GM19351 (cell line): ENCODE results near the gene C10orf90.
"Not testable (repeated sequence)": the region's sequence is repeated elsewhere in the genome, so short reads cannot be mapped to it uniquely, and the experiment has no call there.

Experiments used
- ATAC-seq: cut with Tn5 transposase; IDR thresholded peaks from one replicate; pipeline ENCODE4 v1.9.1; 2021; ENCODE audit warnings: mild to moderate bottlenecking, moderate library complexity; ENCODE audit not compliant: unreplicated experiment

C10orf90 gene

GRCh38 chr10:126398383-126398743, 272.1 kb downstream of the C10orf90 start:
- ATAC-seq = no peak

GRCh38 chr10:126397640-126398382, 272.7 kb downstream of the C10orf90 start:
- no peak for ATAC-seq

DNA sequence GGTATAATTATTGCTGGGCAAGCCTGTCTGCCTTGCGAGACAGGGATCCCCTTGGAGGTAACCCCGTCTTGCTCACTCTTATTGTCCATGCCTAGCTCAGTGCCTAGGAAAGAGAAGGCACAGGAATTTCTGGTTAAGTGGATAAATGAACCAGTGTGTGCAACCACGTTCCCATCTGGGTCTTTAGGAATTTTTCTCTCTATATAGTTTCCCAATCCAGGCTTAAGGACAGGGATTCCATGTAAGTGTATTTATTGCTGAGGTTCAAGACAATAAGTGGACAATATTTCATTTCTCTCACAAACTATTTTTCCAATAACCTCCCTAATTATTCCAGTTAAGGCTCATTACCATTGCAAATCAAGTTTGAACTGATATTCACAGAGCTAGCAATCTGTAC, 273.3 kb downstream of the C10orf90 start:
- no peak for ATAC-seq

- no peak for ATAC-seq
These were observed 275.5 kb downstream of the C10orf90 start for GRCh38 chr10:126394948-126395347.

- no peak for ATAC-seq
These were observed 277.4 kb downstream of the C10orf90 start for GRCh38 chr10:126393076-126393475.

DNA sequence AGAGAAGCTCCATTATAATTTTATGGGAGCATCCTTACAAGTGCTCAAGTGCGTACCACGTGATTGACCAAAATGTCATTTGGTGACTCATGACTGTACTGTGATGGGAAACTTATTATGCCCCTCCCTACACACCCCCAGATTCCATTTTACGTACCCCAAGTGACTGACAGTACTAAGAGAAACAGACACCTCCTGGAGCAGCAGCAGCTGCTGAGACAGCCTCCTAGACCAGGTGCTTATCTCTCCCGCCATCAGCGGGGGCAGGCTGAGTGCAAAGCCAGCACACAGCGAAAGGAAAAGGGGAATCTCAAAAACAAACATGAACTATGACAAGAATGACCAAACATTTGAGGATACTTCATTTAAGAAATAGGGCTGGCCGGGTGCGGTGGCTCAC, 278.0 kb downstream of the C10orf90 start:
- no peak for ATAC-seq

- no peak for ATAC-seq
These were observed 278.4 kb downstream of the C10orf90 start for GRCh38 chr10:126392068-126392467.

DNA sequence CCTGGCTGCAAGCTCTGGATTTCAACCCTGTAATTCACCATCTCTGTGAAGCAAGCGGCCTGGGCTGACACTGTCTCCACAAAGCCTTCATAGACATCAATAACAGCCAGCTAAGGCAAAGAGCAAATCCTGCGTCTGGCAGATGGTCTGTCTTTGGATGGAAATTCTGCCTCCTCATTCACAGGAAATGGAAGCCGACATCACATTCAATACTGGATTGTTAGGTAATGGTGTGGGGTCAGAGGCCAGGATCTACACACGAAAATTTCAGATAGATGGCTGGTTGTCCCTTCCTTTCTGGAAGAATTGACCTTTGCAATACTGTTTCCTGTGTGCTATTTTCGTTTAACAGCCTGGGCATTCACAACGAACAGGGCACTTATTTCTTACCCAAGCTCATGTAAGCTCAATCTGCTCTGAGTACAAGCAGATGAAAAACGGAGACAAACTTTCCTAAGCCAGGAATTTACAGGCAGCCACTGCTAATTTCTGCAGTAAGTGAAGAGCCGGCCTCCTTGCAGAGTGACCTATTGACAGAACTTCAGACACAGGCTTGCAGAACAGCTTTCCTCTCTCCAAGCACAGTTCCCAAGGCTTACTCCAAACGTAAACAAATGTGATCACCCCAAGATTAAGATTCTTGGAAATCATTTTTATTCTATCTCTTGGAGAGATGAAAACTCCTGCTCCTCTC, 279.2 kb downstream of the C10orf90 start:
- ATAC-seq = no peak

- ATAC-seq = no peak
These were observed 280.2 kb downstream of the C10orf90 start for GRCh38 chr10:126390324-126390723.

DNA sequence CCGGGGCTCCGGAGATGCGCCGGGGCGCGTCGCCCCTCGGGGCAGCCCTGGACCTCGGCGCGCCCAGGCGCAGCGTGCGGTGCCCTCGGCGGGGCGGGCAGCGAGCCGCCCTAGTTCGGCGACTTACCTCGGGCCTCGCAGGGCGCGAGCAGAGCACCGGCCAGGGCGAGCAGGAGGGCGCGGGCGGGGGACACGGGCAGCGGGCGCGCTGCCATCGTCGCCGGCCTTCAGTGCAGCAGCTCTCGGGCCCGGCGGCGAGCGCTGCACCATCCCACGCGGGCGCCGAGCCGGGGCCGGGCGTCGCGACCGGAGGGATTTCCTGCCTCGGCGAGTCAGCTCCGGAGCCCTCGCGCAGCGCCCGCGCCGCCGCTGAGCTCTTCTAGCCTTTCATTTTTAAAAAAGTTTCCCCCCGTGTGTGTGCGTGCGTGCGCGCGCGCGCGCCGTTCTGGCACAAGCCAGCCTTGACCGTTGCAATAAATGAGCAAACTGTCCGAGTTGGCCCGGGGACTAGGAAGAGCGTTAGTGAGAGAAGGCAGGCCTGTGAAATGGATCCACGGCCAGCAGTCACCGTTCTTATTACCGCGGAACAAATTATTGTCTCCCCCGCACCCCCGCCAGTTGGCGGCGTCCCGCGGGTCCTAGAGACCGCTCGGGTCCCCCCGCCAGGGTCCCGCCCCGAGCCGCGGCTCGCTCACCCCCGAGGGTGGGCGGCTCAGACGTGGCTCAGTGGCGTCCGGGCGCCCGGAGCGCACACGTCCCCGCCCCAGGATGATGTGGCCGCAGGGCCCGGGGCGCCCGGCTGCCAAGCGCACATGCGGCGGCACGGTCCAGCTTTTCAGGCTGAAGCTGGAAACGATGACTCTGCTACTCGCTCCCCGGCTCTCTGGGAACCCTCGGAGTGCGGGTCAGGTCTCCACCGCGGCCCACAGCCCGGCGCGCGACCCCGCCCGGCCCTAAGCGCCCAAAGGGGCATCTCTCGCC, 282.3 kb downstream of the C10orf90 start, which contains the start of gene ADAM12:
Gene ADAM12 (minus strand): TSS at position 547 of the 981 bp plus-strand sequence. CDS start 332 bp downstream, at position 215.
- no peak for ATAC-seq

DNA sequence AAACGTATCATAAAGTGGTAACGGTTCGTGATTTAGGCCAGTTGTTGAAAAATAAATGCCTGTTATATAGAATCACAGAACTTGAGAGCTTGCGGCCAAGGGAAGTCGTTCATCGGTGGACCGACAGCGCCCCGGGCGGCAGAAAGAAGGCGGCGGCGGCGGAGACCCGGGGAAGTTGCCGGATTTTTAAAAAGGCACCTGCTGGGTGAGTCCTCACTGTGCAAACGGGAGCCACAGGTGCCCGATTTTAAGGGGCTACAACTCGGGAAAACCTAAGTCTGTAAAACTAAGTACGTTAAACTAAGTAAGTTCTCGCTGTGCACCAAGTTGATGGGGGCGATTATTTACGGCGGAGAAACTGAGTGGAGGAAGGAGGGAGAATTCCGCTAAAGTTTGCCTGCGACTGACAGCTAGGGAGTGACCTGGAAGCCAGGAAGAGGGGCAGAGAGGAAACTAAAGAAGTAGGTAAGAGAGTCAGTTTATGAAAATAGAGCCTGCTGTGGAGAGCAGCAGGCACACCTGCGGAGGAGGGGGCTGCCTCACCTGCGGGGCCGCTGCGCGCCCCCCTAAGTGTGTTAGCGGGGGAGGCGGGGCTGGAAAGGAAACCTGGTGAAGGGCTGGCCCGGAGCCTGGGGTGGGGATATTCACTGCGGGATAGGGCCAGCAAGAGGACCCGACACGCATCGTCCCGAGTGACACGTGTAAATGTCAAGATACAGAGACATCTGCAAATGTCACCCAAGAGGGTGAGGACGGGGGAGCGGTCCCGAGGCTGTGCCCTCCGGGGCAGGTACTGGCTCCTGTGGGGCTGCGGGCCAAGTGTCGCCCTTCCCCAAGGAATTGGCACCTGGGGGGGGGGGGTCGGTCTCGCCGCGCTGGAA, 283.2 kb downstream of the C10orf90 start:
- ATAC-seq = no peak

GRCh38 chr10:126384269-126384873, 286.1 kb downstream of the C10orf90 start:
- no peak for ATAC-seq

DNA sequence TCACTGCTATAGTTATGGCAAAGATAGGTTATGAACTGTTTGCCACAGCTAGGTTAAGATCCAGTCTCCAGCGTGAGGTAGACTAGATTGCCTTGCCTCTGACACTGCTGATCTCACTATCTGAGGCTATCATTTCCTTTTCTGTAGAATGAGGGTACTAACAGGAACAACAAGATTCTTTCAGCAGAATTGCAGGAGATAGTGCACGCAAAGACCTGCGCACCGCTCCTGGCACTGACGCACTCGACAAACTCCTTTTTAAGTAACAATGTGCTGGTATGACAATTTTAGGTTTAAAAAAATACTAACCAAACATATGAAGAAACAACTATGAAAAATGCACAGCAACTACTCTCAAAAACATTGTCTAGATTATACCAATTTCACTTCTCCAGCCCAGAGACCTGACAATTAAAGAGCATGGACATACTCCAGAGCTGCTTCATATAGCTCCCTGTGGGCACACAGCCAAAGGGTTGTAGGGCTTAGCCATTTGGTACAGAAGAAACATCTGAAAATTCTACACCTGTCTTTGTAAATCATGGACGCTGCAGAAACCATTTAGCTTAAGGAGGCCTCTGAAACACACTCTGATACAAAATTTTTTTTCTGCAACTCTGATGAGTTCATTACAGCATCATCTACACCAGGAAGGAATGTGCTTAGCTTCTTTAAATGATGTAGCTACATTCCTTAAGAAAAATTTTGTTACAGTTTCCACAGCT, 290.0 kb downstream of the C10orf90 start:
- ATAC-seq = no peak

GRCh38 chr10:126379166-126379565, 291.3 kb downstream of the C10orf90 start:
- ATAC-seq = not testable (repeated sequence)

GRCh38 chr10:126376956-126377355, 293.5 kb downstream of the C10orf90 start:
- no peak for ATAC-seq

DNA sequence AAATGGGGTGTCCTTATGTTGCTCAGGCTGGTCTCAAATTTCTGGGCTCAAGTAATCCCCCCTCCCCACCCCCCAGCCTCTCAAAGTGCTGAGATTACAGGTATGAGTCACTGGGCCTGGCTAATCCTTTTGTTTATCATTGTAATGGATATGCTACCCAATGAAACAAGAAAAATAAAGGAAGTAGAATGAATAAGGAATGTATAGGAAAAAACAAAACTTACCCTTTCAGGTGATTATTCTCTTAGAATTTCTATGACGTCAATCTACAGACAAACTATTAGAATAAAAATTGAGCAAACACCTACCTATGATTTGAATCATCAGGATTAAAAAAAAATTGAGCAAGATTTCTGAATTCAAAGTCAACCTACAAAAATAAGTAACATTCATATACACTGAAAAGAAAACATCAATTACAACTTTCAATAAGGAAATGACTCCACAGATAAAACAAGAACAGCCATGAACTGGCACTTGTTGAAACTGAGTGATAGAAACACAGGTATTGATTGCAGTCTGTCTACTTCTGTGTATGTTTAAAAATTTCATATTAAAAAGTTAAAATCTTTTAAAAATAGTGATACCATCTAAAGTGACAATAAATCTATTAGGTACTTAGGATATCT, 294.5 kb downstream of the C10orf90 start:
- no peak for ATAC-seq

DNA sequence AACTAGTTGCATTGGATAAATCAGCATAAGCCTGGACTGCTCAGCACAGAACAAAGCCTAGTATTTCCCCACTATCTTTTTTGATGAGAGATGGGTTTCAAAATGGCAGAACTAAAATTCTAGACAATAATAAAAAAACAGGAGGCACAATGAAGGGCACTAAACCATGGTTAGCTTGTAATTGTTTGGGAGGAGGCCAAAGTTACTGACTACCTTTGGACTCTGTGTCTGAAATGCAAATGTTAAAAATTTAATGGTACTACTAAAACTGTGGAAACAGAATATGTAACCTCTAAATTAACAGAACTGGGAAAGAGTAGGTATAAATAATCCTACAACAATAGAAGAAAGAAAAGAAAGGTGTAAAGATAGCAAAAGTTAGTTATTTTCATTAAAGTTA, 295.2 kb downstream of the C10orf90 start:
- no peak for ATAC-seq
